ENCODE data around the gene MISP3.

MISP3 gene

DNA sequence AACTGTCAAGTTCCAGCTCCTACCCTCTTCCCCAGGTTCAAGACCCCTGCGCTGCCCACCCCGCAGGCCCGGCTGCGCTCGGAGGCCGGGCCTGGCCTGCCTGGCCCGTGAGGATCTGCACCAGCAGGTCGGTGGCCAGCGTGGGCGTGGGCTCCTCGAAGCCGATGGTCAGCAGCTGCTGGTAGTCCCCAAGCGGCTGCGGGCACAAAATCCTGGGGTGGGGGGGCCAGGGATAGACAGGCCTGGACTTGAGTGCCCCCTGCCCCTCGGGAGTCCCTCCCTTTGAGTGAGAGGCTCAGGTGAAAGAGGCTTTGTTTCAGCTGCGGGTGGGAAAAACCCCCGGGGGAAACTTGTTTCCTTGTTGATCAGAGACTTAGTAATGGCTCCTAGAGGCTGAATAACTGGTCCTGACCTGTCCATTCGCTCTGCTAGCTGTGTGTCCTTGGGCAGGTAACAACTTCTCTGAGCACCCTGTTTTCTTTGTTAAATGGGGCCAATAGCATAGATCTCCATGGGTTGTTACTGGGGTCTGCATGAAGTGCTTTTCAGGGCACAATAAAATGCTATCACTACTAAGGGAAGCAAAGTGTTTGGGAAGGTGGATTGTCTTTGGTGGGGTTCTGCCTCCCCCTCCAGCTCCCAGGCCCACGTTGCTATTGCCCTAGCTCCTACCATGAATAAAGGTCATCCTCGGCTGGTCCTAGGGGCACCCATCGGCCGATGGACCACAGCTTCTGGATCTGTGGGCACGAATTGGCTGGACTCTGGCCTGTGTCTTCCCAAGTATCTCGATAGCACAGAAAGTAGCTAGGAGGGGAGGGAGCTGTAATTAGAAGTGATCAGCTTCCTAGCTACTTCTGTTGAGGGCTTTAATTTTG is 9.4 kb downstream of the MISP3 start:
- DNase-seq = peak in 4 of 5 experiments; percentile 10 to 50 (median 29)

DNA sequence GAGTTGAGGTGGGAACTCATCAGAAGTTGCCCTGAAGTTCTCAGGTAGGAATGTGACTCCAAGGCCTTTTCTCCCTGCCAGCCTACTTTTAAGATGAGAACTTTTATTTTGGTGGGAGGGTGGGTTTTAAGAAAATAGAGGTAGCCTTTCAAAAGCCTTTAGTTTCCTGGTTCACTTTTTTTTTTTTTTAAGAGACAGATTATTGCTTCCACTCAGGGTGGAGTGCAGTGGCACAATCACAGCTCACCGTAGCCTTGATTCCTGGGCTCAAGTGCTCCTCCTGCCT is 10.0 kb downstream of the MISP3 start:
- no peak for DNase-seq

DNA sequence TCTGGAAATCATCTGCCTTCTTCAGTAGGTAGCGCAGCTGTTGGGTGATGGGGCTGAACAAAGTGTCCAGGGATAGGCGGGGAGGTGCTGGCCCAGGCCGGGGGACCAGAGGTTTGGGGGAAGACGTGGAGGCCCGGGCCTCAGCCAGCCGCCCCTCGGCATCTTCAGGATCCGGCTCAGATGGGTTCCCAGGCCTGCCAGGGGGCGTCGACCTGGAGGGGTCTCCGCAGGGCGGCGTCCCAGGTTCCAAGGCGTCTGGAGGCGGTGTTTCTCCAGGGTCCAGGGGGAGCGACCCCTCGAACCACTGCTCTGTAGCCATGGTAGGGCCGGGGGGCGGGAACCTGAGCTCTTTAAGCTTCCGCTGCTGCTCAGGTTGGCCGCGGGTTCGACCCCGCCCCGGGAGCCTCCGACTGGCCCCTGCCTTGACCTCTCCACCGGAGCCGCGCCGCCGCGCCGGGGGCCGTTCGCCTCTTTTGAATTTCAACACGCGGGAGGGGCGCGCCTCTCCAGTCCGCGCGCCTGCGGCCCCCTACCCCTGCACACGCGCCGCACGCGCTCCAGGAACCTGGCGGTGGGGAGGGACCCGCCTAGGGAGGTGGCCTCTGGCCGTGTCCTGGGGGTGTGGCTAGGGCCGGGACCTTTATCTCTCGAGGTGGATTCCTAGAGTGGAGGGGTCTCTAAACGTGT is 12.9 kb downstream of the MISP3 start, which contains the start of gene C19orf67:
C19orf67 (minus strand) TSS at position 475 of the 687 bp plus-strand sequence; CDS start at position 319, 156 bp downstream.
- no peak for DNase-seq

GRCh38 chr19:14086098-14086497 is 13.5 kb downstream of the MISP3 start:
- no peak for DNase-seq

DNA sequence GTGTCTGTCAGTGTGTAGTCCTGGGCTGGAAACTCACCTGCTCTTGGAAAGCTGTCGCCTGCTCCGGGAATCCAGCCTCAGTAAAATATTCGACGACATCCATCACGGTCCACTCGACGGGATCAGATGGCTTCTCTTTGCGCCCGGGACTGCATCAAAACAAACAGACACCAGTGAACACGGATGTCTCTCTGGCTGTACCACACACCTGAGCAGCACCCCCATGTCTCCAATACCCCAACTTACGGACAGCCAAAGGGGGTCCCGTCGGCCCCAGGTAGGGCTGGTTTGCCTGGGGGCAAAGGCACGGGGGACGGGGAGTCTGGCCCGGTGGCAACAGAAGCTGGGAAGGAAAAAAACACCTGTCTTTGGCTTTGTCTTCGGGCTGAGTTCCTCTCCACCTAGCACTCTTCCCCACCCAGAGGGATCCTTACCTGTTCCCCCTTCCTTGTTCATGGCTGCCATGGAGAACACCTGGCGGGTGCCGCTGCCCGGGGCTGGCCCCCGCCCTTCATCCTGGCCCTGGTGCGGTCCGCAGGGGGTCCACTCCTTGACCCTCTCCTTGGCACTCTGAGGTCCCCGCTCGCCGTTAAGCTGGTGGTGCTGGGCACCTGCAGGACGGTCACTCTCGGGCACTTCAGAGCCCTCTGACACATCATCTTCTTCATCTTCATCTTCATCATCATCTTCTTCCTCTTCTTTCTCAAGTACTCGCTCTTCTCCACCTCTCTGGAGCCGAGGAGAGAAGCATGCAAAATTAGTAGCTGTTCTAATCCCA is 16.2 kb downstream of the MISP3 start:
- DNase-seq = no peak

- DNase-seq = peak in 1 of 5 experiments; percentile 51
Observed at GRCh38 chr19:14089412-14089661, 16.8 kb downstream of the MISP3 start.

DNA sequence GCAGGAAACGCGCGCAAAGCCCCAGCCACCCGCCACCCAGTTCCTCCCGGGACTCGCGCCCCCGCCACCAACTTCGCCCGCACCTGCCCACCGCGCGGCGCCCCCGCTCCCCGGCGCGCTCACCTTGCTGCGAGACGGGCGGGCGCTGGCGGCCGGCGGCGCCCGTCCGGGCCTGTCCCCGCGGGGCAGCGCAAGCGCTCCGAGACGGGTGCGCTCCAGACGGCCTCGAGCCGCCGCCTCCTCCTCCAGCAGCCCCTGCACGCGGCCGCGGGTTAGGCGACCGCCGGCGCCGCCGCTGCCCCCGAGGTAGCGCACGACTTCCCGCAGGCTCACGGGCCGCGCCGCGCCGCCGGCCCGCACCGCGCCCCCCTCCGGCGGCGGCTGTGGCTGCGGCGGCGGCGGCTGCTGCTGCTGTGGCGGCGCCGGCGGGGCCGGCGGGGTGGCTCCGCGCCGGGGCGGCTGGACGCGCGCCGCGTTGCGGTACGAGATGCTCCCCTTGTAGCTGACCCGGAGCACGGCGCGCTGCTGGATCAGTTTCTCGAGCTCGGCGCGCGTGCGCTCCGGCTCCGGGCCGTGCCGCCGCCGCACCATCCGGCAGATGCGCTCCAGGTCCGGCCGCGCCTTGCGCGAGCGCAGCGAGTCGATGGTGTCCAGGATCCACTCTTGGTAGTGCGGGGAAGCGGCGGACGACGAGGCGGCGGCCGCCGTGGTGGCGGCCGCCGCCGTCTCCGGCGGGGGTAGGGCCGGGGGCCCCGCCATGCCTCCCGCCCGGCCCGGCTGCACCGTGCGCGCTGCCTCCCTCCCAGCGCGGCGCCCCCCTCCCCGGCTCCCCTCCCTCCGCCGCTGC is 17.3 kb downstream of the MISP3 start:
- peak; percentile 16 to 72 (median 34) for DNase-seq

DNA sequence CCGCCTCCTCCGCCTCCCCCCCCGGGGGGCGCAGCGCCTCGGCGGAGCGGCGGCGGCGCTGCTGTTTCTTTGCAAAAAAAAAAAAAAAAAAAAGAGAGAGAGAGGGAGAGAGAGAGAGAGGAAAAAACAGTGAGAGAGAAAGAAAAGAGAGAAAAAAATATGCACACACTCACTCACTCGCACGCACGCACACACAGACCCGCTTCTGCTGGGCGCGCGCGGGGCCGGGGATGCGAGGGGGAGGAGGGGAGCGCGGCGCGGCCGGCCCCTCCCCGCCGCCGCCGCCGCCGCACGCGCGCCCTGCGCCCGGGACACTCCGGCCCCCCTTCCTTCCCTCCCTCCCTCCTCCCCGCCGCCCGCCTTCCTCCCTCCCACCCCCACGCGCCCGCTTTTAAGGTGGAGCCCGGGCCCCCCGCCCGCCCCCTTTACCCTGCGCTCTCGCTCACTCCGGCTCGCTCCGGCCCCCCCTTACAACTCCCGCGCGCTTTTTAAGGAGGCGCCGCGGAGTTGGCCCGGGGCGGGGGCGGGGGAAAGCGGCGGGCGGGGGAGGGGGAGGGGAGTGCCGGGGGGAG is 18.0 kb downstream of the MISP3 start, which contains the start of gene SAMD1:
SAMD1 (minus strand) TSS at position 243 of the 572 bp plus-strand sequence.
- DNase-seq = peak; percentile 63 to 92 (median 73)

DNA sequence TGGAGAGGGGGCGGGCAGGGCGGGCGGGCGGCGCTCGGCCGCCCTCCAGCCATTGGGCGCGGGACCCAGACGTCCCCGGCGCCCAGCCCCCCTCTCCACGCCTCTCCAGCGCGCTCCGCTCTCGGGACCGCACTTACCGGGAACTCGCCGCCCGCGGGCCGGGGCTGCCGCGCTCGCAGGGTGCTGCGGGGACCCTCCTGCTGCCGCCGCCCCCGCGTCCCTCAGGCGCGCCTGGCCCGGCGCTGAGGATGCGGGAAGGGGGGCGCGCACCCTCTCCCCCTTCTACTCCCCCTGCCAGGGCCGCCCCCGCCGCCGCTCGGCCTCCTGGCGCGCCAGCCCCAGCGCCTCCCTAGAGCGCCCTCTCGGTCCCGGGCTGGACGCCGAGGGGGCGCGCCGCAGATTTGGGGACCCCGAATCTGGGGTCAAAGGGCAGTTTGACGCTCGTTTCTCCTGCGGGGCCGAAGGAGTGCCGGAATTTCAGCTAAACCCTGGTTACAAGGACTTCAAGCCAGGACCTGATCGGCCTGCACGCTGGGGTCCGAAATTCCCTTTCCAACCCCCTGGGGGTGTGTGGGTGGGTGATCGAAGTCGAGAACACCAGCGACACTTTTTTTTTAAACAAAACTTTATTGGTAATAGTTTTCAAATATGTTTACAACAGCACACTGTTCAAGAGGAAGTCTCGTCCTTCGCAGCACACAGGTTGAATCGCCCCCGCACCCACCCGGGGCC is 18.7 kb downstream of the MISP3 start:
- DNase-seq = peak in 4 of 5 experiments; percentile 47 to 81 (median 57)

- peak in 1 of 5 experiments; percentile 72 for DNase-seq
Observed at GRCh38 chr19:14091813-14092462, 19.4 kb downstream of the MISP3 start.

GRCh38 chr19:14093117-14093823 is 20.7 kb downstream of the MISP3 start:
- no peak for DNase-seq

GRCh38 chr19:14094854-14095253 is 22.3 kb downstream of the MISP3 start:
- no peak for DNase-seq

DNA sequence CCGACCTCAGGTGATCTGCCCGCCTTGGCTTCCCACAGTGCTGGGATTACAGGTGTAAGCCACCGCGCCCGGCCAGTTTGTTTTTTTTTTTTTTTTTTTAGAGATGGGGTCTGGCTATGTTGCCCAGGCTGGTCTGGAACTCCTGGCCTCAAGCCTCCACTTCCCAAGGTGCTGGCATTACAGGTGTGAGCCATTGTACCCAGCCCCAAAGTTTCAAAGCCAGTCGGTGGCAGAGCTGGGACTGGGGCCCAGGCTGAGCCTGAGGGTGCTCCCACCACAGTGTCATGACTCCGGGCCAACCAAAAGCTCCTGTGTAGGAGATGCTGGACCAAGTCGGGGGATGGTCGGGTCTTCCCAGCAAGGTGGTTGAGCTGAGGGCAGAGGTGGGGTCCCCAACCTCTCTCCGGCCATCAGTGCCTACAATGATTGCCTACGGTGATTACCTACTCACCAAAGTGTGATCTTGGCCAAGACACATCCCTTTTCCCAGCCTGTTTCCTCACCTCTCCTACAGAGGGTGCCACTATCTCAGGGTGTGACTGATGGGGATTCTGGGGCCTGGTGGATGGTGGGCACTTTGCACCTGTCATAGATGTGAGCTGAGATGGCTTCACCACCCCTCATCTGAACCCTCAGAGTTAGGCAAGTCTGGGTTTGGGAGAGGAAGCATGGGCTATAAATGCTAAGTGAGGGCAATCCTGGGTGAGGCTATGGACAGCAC is 23.8 kb downstream of the MISP3 start:
- DNase-seq = no peak

GRCh38 chr19:14097532-14098151 is 25.1 kb downstream of the MISP3 start:
- no peak for DNase-seq

GRCh38 chr19:14101003-14101545 is 28.5 kb downstream of the MISP3 start:
- DNase-seq = no peak

DNA sequence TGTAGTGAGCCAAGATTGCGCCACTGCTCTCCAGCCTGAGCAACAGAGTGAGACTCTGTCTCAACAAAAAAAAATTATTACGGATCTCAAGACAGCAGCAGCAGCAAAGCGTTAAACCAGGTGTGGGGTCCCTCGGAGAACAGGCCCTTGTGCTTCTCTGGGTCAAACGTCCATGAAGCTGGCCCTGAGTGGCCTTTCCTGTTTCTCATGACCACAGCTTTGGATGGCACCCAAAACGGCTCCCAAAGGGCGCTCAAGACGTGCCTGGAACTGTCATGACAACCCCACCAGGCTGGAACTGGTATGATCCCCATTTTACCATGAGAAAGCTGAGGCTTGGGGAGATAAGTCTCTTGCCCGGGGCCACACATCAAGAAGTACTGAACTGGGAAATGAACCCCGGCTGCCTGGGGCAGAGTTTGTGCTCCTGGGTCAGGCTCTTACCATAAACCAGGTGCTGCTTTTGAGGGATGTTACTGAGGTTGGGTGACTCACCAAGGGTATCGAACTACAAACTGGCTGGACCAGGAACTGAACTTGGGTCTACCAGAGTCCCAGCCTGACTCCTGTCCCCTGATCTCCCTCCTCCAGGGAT is 29.6 kb downstream of the MISP3 start:
- no peak for DNase-seq

DNA sequence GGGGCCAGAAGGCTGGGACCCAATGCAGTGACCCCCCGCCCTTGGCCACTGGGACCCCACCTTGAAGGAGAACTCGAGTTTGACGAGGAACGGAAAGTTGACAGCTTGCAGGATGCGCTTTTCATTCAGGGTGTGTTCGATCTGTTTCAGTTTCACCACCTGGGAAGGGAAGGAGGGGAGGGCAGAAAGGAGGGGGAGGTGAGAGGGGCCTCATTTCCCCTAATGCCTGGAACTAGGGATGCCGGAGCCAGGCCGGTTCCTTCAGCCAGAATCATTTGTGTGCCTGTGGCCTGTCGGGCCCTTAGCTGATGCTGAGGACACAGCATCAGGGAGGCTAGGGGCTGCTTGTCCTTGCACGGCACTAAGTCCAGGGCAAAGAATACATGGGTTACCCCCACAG is 30.2 kb downstream of the MISP3 start:
- DNase-seq = no peak

DNA sequence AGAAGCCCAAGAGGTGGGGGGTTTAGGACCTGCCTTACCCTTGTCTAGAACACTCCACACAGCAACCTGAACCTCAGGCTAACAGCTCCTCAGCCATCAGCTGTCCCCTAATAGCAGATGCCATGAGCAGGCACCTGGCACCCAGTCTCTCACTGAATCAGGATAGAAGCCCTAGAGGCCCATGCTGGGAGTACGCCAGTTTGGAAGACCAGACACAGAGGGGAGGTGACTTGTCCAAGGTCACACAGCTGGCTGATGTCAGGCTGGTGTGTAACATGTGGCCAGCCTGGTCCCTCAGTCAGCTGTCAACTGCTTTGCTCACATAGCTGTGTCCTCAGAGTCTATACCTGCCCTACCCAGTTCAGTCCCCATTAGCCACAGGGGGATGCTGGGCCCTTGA is 30.7 kb downstream of the MISP3 start:
- DNase-seq = no peak

All from T-helper 2 cell (primary cell).